Astrocyte of the cerebellum (primary cell): ENCODE measurements around the gene HPS4.
A peak's percentile ranks its signal among the peaks of the same experiment; 100 is the strongest.

ENCODE experiments used
- DNase-seq: peaks from one replicate; pipeline ENCODE4 v3.0.0-alpha.2; 2011; ENCODE audit warnings: low read depth
- H3K4me3 ChIP-seq: 2 replicates; pipeline ENCODE4 v1.5.1; 2011; ENCODE audit warnings: mild to moderate bottlenecking, low read depth, low read length, moderate library complexity
- CTCF ChIP-seq: IDR thresholded peaks from 2 replicates; pipeline ENCODE4 v1.5.1; 2012; ENCODE audit warnings: low read length, low read depth, moderate library complexity, mild to moderate bottlenecking; ENCODE audit errors: missing control alignments
- in situ Hi-C: cut with HindIII; loops from 2 replicates; pipeline ENCODE4 v1.10.0; 2017; ENCODE audit warnings: low sequenced_read_pairs

The HPS4 gene

GRCh38 chr22:26463101-26463661 is 20.4 kb downstream of the HPS4 start:
- in situ Hi-C loops: loop anchor here (10.0 kb wide), 1 partner anchor 98 kb away; no protein-coding TSS in a partner anchor
- TF ChIP-seq CTCF: no peak
- DNase-seq: no peak
- H3K4me3 ChIP-seq: no peak overlapping the region

GRCh38 chr22:26462641-26463040 is 20.9 kb downstream of the HPS4 start:
- in situ Hi-C loops: loop anchor here (10.0 kb wide), 1 partner anchor 98 kb away; no protein-coding TSS in a partner anchor
- TF ChIP-seq CTCF: no peak
- no peak for DNase-seq
- H3K4me3 ChIP-seq: no peak overlapping the region

- no peak for DNase-seq
- in situ Hi-C loops: loop anchor here (10.0 kb wide), 1 partner anchor 97 kb away; no protein-coding TSS in a partner anchor
- TF ChIP-seq CTCF: no peak
- no peak overlapping the region for H3K4me3 ChIP-seq
These were observed 21.5 kb downstream of the HPS4 start for GRCh38 chr22:26462051-26462450.

GRCh38 chr22:26461188-26461810 is 22.3 kb downstream of the HPS4 start:
- in situ Hi-C loops: loop anchor here (10.0 kb wide), 1 partner anchor 96 kb away; no protein-coding TSS in a partner anchor
- H3K4me3 ChIP-seq: no peak overlapping the region
- DNase-seq: no peak
- peak; percentile 86 for TF ChIP-seq CTCF

GRCh38 chr22:26460202-26460601 is 23.4 kb downstream of the HPS4 start:
- no peak for DNase-seq
- H3K4me3 ChIP-seq: no peak overlapping the region
- in situ Hi-C loops: loop anchor here (10.0 kb wide), 1 partner anchor 95 kb away; no protein-coding TSS in a partner anchor
- no peak for TF ChIP-seq CTCF

GRCh38 chr22:26457661-26458272 is 25.8 kb downstream of the HPS4 start:
- no peak for TF ChIP-seq CTCF
- DNase-seq: no peak
- in situ Hi-C loops: no loop called here
- no peak overlapping the region for H3K4me3 ChIP-seq
